K562 (cell line): ENCODE data around the gene KBTBD3. TPM values are rescaled to one million over a fixed set of nuclear protein-coding genes. Genes with fewer than 3 reads are reported as not detected.

ENCODE experiments used
- BRCA1 ChIP-seq, 2 experiments: fragments of 450-650 bp in 1 of 2; sonication (generic) in 1 of 2; formaldehyde crosslinking in 1 of 2; IDR thresholded peaks; 2 replicates each; pipeline versions ENCODE4 v1.5.0 to v1.6.1; 2017 to 2020; ENCODE audit warnings: mild to moderate bottlenecking in 1 of 2, missing genetic modification reagents in 1 of 2
- CTCFL ChIP-seq: IDR thresholded peaks from 2 replicates; pipeline ENCODE4 v1.6.1; 2011; ENCODE audit warnings: borderline replicate concordance, low read depth, mild to moderate bottlenecking, moderate library complexity, low read length; ENCODE audit not compliant: insufficient read depth, poor library complexity, severe bottlenecking
- MAZ ChIP-seq, 2 experiments: fragments of 450-650 bp in 1 of 2; sonication (generic) in 1 of 2; formaldehyde crosslinking; IDR thresholded peaks in 1 of 2; conservative IDR thresholded peaks in 1 of 2; 2 replicates each; pipeline versions ENCODE4 v1.4.0 to v1.5.0; 2020; ENCODE audit warnings: mild to moderate bottlenecking in 1 of 2, missing genetic modification reagents in 1 of 2
- MIER1 ChIP-seq: fragments of 450-650 bp; IDR thresholded peaks from 2 replicates; pipeline ENCODE4 v1.6.1; 2016; ENCODE audit warnings: antibody characterized with exemption, mild to moderate bottlenecking, low read depth
- PHF8 ChIP-seq: fragments of 200-600 bp; sonication (generic); IDR thresholded peaks from 2 replicates; pipeline ENCODE4 v1.6.1; 2012; ENCODE audit warnings: mixed run types, mild to moderate bottlenecking, inconsistent platforms, low read length, moderate library complexity, borderline replicate concordance
- PKNOX1 ChIP-seq: fragments of 450-650 bp; IDR thresholded peaks from 2 replicates; pipeline ENCODE4 v1.6.1; 2016
- RNF2 ChIP-seq: sonication (generic); IDR thresholded peaks from 2 replicates; pipeline ENCODE4 v1.6.1; 2016
- TAF7 ChIP-seq: fragments of 450-650 bp; IDR thresholded peaks from 2 replicates; pipeline ENCODE4 v1.6.1; 2016; ENCODE audit warnings: missing genetic modification characterization, missing compliant biosample characterization
- TCFL5 ChIP-seq: fragments of 250-450 bp; sonication (Bioruptor Pico); conservative IDR thresholded peaks from 2 replicates; pipeline ENCODE4 v1.6.1; 2021; ENCODE audit warnings: mild to moderate bottlenecking, moderate library complexity, matching md5 sums
- UBTF ChIP-seq, 2 experiments: IDR thresholded peaks; 2 replicates each; pipeline ENCODE4 v1.6.1; 2012; ENCODE audit warnings: improper control_type of control experiment in 2 of 2, low read depth in 2 of 2, low read length in 2 of 2, borderline replicate concordance in 1 of 2
- YBX1 ChIP-seq: fragments of 450-650 bp; IDR thresholded peaks from 2 replicates; pipeline ENCODE4 v1.7.1; 2016; ENCODE audit warnings: mild to moderate bottlenecking
- YY1 ChIP-seq, 3 experiments: IDR thresholded peaks; 2 replicates each; pipeline ENCODE4 v1.6.1; 2011; ENCODE audit warnings: low read length in 2 of 3, mild to moderate bottlenecking in 2 of 3, moderate library complexity in 2 of 3, borderline replicate concordance in 1 of 3, control low read depth in 1 of 3, low read depth in 1 of 3; ENCODE audit not compliant: insufficient read depth in 3 of 3, insufficient replicate concordance in 2 of 3, control insufficient read depth in 1 of 3, insufficient read length in 1 of 3; ENCODE audit errors: extremely low read depth in 1 of 3
- ZBTB43 ChIP-seq: sonication (generic); formaldehyde crosslinking; IDR thresholded peaks from 2 replicates; pipeline ENCODE4 v1.8.0; 2023; ENCODE audit warnings: mild to moderate bottlenecking, missing genetic modification reagents
- ZC3H4 ChIP-seq: sonication (generic); formaldehyde crosslinking; IDR thresholded peaks from 2 replicates; pipeline ENCODE4 v1.9.0; 2021; ENCODE audit warnings: missing genetic modification reagents, borderline replicate concordance
- ZNF212 ChIP-seq: fragments of 450-650 bp; formaldehyde crosslinking; IDR thresholded peaks from 2 replicates; pipeline ENCODE4 v1.4.0; 2020; ENCODE audit warnings: mild to moderate bottlenecking
- ZNF398 ChIP-seq: fragments of 250-450 bp; sonication (Bioruptor Pico); IDR thresholded peaks from 2 replicates; pipeline ENCODE4 v1.8.0; 2021; ENCODE audit warnings: moderate library complexity, mild to moderate bottlenecking, inconsistent platforms
- ZNF830 ChIP-seq: fragments of 250-450 bp; sonication (Bioruptor Pico); IDR thresholded peaks from 2 replicates; pipeline ENCODE4 v1.5.0; 2021; ENCODE audit warnings: mild to moderate bottlenecking
- polyA plus RNA-seq, 8 experiments: library from polyadenylated mRNA; depleted of rRNA in 4 of 8; stranded (reverse) in 5 of 8; unstranded in 3 of 8; fragments of >200 nt; fragmentation: Nextera tagmentation in 2 of 8; fragmentation: Illumina TruSeq in 1 of 8; extraction: Ambion mirVana in 2 of 8; extraction: Trizol in 1 of 8; gene quantifications; 2 replicates each; pipeline versions ENCODE4 v1.2.1 to v1.2.3, GENCODE V29; 2011 to 2014; ENCODE audit warnings: inconsistent platforms in 1 of 8, missing spikeins in 1 of 8
- total RNA-seq, 7 experiments: library from RNA; depleted of rRNA in 6 of 7; stranded (reverse); fragments of >200 nt in 6 of 7; fragmentation: Illumina TruSeq in 2 of 7; extraction: Trizol in 2 of 7; gene quantifications; 2 replicates each; pipeline versions ENCODE4 v1.2.1 to v1.2.3, GENCODE V29; 2011 to 2021; ENCODE audit warnings: low replicate concordance in 1 of 7

KBTBD3 gene
- total and polyA plus RNA-seq, 9 of the 15 experiments (the other 6 are each of a cell fraction or from before 2014, with no cell fraction given), result 4.2 to 31.2 (median 6.4) TPM

- TF ChIP-seq CTCFL, result no peak
- no peak for TF ChIP-seq TAF7 (tag)
- no peak for TF ChIP-seq UBTF (IDR thresholded peaks at IDR 0.05; ENCODE audit: borderline replicate concordance in 1 of 2, low read depth in 2 of 2, low read length in 2 of 2)
- peak; percentile 59 to 60; a peak in 3 of 4 replicates for TF ChIP-seq MAZ (CRISPR knock-in tag; conservative IDR thresholded peaks at IDR 0.05 in 1 of 2, IDR thresholded peaks at IDR 0.05 in 1 of 2)
- no peak for TF ChIP-seq ZNF212 (CRISPR knock-in tag)
- no peak for TF ChIP-seq ZNF398 (CRISPR knock-in tag)
- no peak for TF ChIP-seq BRCA1 (IDR thresholded peaks at IDR 0.05)
- TF ChIP-seq BRCA1 (CRISPR knock-in tag; IDR thresholded peaks at IDR 0.05), result no peak
- no peak for TF ChIP-seq YBX1
- no peak for TF ChIP-seq ZBTB43
- TF ChIP-seq PHF8, result peak; percentile 78
- no peak for TF ChIP-seq MIER1
- TF ChIP-seq YY1 (IDR thresholded peaks at IDR 0.05; ENCODE audit: borderline replicate concordance in 1 of 3, control insufficient read depth in 1 of 3, extremely low read depth in 1 of 3, insufficient read depth in 3 of 3, insufficient read length in 1 of 3, insufficient replicate concordance in 2 of 3, low read depth in 1 of 3, low read length in 2 of 3), result no peak
- TF ChIP-seq PKNOX1, result peak; percentile 100
- no peak for TF ChIP-seq RNF2
- no peak for TF ChIP-seq TCFL5 (CRISPR knock-in tag)
- no peak for TF ChIP-seq ZNF830
- TF ChIP-seq ZC3H4, result no peak
Observed at GRCh38 chr11:106021967-106022794, 55.0 kb downstream of the KBTBD3 start, which contains the start of gene MSANTD4 (continued).
